GM19455 (cell line): Measurements from ENCODE around the gene RANBP2.
"Not testable (repeated sequence)": the region's sequence is repeated elsewhere in the genome, so short reads cannot be mapped to it uniquely, and the experiment has no call there.

ENCODE experiments used
- ATAC-seq: cut with Tn5 transposase; IDR thresholded peaks from one replicate; pipeline ENCODE4 v1.9.1; 2021; ENCODE audit not compliant: unreplicated experiment

The RANBP2 gene

DNA sequence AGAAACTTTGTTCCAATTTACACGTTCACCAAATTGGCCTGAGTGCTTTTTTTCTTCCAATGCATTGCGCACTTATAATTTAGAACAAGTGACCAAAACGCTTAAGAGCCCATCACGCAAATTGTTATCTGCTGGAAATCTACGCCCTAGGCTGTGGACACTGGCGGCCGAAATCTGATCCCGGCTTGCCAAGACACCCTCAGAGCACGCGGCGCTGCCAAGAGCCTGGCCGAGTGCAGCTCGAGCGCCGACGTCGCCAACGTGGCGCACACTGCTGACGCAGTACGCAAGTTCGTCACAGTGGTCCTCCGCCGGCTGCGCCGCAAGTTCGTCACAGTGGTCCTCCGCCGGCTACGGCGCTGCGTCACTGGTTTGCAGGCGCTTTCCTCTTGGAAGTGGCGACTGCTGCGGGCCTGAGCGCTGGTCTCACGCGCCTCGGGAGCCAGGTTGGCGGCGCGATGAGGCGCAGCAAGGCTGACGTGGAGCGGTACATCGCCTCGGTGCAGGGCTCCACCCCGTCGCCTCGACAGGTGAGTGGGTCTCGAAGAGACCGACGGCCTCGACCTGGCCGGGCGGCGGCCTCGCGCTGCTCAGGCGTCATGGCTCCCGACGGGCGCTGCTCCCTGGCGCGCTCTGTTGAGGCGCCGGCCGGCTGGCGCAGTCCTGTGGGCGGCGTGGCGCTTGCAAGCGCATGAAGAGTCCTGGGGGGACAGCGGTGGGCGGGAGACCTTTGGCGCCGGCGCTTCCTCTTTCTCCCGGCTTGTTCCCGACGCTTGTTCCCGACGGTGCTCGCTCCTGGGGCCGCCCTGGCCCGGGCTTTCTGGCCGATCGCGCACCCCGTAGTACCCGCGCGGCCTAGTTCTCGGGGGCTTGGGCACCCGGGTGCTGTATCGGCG lies at the start of gene RANBP2:
RANBP2 (plus strand) TSS at position 334 of the 896 bp plus-strand sequence; CDS start at position 459, 125 bp downstream.
- peak; percentile 99 for ATAC-seq

DNA sequence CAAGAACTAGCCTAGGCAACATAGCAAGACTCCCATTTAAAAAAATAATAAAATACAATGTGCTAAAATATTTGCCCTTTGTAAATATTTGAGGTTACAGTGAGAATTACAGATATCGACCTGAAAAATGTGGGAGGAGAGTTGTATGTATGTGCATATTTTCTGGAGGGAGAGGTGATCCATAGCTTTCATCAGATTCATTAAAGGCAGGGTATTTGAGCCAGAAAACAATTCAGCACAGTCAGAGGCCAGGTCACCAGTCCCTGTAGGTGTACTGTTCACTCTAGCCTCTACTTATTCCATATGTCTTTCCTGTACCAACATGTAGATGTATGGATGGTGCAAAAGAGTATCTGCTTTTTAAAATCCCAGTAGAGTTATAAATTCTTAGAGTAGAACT lies 49.0 kb upstream of the RANBP2 start:
- not testable (repeated sequence) for ATAC-seq

DNA sequence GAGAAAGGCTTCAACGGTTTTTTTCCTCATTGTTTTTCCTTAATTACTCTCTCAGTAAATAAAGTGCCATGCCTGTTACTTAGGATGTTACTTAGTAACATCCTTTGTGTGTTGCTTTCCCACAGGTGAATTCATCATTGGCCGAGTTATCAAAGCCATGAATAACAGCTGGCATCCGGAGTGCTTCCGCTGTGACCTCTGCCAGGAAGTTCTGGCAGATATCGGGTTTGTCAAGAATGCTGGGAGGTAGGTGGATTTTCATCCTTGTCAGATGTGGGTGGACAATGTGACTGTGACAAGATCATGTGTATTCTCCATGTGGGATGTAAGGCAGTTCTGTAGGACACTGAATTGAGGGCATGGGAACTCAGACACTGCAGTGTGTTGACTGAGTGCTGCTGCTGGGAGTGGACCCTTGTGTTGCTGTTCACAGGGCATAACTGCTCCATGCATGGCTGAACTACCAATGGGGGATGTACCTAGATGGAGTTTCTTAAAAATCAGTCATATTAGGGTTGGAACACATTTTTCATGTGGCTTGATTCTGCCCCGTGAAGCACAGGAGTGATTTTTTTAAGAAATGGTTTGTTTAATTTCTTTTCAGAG lies 47.0 kb upstream of the RANBP2 start:
- ATAC-seq = not testable (repeated sequence)

DNA sequence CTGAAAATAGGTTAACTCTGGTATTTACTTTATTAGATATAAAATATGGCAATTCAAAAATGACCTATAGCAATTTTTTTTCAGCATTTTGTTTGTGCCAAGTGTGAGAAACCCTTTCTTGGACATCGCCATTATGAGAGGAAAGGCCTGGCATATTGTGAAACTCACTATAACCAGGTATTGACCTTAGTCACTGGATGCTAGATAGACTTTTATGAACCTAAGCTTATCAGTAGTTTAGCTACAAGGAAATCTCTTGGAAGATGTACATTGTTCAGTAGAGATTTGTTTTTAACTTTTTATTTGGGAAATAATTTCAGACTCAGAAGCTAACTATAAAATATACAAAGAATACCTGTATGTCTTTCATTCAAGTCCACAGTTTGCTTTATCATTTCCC lies 42.8 kb upstream of the RANBP2 start:
- ATAC-seq = not testable (repeated sequence)

DNA sequence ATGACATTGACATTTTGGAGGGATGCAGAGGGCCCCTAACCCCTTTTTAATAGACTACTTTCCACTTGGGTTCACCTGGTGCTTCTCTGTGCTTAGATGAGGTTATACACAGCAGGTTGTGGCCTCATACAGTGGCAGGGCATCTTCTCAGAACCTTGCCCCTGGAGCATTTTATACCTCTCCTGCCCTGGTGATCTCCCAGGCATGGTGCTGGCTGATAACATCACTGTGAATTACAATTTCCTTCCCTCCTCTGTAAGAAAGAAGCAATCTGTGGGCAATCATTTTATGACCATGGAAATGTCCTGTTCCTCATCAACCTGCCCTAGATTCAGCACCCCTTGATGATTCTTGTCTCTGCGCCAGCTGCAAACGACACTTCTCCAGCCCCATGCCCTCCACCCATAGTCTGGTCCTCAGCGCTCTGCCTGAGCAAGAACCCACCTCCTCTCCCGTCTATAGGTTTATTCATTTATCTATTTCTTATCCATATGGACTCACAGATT lies 42.0 kb upstream of the RANBP2 start:
- ATAC-seq = not testable (repeated sequence)

DNA sequence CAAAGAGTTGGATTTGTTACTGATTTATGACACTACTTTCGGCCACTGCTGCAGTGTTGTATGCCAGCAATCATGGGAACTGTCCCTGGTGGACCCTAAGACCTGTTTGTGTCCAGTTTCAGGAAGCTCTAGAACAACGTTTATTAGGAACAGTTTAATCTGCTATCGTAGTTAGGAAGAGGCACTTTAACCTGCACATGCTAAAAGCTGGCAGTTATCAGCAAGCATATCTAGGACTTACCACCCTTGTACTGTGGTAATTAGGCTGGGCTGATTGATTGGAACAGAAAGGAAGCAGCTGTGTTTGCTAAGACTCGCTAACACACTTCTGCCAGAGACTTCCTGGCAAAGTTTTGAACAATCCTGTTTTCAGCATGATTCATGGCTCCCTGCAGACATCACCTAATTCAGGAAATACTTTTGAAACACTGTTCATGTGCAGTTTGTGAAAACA lies 41.1 kb upstream of the RANBP2 start:
- ATAC-seq = not testable (repeated sequence)

DNA sequence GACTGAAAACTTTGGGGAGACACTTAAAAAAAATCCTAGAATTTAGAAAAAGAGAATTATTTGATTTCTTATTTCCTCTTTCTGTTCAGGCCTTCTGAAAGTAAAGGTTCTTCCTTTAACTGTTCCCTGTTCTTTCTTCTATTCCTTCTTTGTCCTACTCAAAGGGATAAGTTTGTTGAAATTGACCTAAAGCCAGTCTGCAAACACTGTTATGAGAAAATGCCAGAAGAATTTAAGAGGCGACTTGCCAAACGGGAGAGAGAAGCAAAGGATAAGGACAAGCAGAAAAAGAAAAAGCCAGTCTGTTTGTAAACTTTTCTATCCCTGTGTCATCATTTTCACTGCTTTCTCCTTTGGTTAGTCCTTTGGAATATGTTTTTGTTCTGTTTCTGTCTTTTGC lies 38.5 kb upstream of the RANBP2 start:
- not testable (repeated sequence) for ATAC-seq

DNA sequence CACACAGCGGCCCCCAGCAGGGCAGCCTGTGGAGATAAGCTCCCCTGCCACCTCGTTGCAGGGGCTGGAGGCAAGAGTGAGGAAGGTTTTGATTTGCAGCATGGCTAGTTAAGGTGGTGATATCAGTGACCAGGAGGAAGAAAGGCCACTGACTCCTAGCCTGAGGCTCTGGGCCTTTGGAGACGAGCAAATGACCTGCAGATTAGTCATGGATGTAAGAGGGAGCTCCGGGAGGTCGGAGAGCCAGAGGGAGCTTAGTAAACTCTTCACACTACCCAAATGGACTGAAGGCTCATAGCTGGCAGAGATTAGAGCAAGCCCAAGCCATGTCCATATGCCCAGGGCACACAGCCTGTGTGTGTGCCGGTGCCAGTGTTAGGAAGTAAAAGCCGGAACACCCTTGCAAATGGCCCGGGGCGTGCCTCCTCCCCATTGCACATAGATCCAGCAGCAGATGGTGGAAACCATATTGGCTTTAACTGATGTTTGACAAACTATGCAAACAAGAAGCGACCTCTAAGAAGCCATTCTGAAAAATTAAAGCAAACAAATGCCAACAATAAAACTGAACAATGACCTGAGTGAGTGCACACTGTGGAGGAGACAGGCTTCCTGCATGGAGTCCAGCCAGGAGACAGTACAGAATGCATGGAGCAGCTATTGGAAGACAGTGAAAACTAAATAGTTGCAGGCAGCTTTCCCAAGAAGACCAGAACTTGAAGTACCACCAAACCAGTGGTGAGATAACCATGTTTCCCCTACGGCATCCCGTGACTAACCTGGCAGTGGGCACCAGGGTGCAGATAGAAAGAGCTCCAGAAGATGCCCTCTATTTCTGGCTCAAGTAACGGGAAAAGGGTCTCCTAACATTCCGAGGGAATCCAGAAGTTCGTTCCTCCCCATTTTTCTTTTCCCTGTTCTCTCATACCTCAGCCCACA lies 30.2 kb upstream of the RANBP2 start:
- not testable (repeated sequence) for ATAC-seq

DNA sequence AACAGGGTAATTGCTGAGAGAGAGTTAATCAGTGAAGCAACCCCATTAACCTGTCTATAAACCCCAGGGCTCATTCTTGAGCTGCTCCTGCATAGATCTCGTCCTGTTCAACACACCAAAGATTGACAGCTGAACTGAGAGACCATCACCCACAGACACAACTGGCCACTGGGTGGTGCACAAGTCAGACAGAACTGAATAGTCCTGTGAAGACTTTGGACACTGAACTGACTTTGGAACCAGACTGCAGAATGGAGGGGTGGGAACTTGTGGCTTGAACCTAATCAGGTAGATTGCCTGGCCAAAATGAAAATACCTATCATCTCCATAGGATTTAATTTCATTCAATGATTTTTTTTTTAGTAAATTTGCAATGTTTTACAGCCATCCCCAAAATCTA lies 29.3 kb upstream of the RANBP2 start:
- ATAC-seq = not testable (repeated sequence)

DNA sequence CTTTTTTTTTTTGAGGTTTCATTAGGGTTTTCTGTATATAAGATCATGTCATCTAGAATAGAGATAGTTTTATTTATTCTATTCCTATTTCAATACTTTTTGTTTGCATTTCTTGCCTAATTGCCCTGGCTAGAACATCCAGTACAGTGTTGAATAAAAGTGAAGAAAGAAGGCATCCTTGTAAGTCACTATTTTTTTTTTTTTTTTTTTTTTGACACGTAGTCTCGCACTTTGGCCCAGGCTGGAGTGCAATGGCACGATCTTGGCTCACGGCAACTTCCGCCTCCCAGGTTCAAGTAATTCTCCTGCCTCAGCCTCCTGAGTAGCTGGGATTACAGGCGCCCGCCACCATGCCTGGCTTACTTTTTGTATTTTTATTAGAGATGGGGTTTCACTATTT lies 27.8 kb upstream of the RANBP2 start:
- no peak for ATAC-seq

DNA sequence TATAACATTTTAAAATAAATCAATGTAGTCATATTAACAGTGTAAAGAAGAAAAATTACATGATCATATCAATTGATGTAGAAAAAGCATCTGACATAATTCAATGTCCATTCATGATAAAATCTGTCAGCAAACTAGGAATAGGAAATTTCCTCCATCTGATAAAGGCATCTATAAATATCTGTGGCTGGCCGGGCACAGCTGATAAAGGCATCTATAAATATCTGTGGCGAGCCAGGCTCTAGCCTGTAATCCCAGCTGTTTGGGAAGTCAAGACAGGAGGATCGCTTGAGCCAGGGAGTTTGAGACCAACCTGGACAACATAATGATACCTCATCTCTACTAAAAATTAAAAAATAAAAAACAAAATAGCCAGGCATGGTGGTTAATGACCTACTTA lies 18.1 kb upstream of the RANBP2 start:
- no peak for ATAC-seq

DNA sequence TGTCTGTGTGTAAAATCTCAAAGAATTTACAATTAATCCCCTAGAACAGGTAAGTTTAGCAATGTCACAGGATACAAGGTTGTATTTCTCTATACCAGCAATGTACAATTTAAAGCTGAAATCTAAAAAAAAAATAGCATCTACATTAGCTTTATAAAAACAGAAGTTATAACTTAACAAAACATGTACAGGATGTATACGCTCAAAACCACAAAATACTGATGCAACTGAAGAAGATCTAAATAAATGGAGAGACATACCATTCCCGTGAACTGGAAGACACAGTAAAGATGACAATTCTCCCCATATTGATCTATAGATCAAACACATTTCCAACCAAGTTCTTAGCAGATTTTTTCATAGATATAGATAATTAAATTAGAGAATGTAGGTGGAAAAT lies 17.5 kb upstream of the RANBP2 start:
- ATAC-seq = no peak

DNA sequence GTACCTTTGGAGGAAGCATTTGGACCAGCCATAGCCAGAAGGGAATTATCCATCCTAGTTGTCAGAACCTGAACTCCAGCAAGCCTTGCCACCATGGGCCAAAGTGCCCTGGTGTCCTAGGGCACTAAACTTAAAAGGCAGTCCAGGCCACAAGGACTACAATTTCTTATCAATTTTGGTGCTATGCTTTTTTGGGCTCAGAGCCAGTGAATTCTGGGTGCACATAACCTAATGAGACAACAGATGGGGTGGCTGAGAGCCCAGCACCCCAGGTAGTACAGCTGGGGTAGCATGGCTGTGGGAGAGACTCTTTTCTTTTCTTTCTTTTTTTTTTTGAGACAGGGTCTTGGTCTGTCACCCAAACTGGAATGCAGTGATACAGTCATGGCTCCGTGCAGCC lies 14.4 kb upstream of the RANBP2 start:
- ATAC-seq = no peak

DNA sequence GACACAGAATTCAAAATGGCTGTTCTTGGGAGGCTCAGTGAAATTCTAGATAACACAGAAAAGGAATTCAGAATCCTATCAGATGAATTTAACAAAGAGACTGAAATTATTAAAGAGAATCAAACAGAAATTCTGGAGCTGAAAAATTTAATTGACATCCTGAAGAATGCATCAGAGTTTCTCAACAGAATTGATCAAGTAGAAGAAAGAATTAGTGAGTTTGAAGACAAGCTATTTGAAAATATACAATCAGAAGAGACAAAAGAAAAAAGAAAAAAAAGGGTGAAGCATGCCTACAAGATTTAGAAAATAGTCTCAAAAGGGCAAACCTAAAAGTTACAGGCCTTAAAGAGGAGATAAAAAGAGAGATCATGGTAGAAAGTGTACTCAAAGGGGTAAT lies 12.0 kb upstream of the RANBP2 start:
- no peak for ATAC-seq

DNA sequence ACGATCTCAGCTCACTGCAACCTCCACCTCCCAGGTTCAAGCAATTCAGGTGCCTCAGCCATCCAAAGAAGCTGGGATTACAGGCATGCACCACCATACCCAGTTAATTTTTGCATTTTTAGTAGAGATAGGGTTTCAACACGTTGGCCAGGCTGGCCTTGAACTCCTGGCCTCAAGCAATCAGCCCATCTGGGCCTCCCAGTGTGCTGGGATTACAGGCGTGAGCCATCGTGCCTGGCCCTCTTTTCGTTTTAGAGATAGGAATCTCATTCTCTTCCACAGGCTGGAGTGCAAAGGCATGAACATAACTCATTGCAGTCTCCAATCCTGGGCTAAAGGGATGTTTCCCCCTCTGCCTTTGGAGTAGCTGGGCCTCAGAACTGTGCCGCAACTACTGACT lies 2.3 kb upstream of the RANBP2 start:
- ATAC-seq = not testable (repeated sequence)

DNA sequence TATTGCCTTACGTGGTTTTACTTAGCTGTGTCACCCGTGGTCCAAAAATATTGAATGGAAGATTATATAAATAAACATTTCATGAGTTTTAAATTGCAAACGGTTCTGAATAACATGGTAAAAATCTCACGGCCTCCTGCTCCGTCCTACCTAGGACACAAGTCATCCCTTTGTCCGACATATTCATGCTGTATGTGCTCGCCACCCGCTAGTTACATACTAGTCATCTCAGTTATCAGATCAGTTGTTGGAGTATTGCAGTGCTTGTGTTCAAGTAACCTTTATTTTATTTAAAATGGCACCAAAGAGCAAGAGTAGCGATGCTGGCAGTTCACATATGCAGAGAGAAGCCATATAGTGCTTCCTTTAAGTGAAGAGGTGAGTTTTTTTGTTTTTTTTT lies 6.8 kb downstream of the RANBP2 start:
- ATAC-seq = not testable (repeated sequence)

DNA sequence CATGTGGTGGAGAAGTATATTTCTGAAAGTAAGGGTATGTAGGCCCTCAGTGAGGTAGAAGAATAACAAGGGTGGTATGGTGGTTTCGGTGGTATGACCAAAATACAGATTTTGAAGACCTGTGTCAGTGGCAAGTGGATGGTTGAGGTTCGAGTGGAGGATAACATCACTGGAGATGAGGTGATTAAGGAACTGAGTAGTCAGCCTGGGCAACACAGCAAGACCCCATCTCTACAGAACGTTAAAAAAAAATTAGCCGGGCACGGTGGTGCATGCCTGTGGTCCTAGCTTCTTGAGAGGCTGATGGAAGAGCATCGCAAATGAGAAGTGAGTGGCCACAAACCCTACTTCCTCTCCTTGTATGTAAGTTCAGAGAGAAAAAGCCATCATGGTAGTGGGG lies 15.4 kb downstream of the RANBP2 start:
- ATAC-seq = not testable (repeated sequence)

DNA sequence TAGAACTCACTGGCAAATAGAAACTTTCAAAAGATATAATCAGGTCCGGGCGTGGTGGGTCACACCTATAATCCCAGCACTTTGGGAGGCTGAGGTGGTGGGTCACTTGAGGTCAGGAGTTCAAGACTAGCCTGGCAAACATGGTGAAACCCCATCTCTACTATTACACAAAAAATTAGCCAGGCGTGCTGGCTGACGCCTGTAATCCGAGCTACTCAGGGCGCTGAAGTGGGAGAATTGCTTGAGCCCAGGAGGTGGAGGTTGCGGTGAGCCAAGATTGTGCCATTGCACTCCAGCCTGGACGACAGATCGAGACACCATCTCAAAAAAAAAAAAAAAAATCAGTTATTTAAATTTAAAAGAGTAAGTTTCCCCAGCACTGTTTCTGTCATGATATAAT lies 38.7 kb downstream of the RANBP2 start:
- ATAC-seq = not testable (repeated sequence)

DNA sequence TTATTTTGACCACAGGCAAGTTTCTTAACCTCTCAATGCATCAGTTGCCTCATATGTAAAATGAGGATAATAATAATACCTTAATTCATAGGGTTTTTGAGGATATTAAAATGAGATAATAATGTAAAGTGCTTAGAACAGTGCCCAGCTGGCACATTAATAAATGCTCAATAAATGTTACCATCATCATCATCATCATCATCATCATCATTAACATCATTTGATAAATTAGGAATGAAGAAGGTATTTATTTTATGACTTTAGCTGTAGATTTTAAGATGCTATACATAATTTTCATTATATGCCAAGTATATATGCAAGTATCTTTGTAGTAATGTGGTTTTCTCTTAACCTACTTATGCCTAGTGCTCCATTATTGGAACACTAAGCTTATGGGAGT lies 43.3 kb downstream of the RANBP2 start:
- ATAC-seq = not testable (repeated sequence)

DNA sequence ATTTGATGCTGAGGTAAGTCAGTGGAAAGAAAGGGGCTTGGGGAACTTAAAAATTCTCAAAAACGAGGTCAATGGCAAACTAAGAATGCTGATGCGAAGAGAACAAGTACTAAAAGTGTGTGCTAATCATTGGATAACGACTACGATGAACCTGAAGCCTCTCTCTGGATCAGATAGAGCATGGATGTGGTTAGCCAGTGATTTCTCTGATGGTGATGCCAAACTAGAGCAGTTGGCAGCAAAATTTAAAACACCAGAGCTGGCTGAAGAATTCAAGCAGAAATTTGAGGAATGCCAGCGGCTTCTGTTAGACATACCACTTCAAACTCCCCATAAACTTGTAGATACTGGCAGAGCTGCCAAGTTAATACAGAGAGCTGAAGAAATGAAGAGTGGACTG lies 47.4 kb downstream of the RANBP2 start:
- ATAC-seq = not testable (repeated sequence)

DNA sequence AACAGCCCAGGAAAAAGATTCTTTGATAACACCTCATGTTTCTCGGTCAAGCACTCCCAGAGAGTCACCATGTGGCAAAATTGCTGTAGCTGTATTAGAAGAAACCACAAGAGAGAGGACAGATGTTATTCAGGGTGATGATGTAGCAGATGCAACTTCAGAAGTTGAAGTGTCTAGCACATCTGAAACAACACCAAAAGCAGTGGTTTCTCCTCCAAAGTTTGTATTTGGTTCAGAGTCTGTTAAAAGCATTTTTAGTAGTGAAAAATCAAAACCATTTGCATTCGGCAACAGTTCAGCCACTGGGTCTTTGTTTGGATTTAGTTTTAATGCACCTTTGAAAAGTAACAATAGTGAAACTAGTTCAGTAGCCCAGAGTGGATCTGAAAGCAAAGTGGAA lies 48.6 kb downstream of the RANBP2 start:
- not testable (repeated sequence) for ATAC-seq
